CD4-positive, alpha-beta T cell (primary cell): Measurements from ENCODE around the gene ZNF610. TPM values are rescaled to one million over a fixed set of nuclear protein-coding genes. Genes with fewer than 3 reads are reported as not detected.
"Not testable (repeated sequence)": the region's sequence is repeated elsewhere in the genome, so short reads cannot be mapped to it uniquely, and the experiment has no call there.

ENCODE experiments used
- ATAC-seq: fragments of 200-7000 bp; cut with Tn5 transposase; one replicate; pipeline ENCODE4 v1.10.0; 2022; ENCODE audit warnings: mild to moderate bottlenecking; ENCODE audit not compliant: poor library complexity
- CTCF ChIA-PET: fragments of 350-600 bp; sonication (Branson Sonifier 250); formaldehyde crosslinking; loops from one replicate; lab custom pipeline; 2021; ENCODE audit warnings: antibody characterized with exemption, inconsistent platforms; lab: Charles Lee
- POLR2A ChIA-PET: fragments of 350-600 bp; sonication (Branson Sonifier 250); formaldehyde crosslinking; loops from one replicate; lab custom pipeline; 2021; ENCODE audit warnings: antibody characterized with exemption, inconsistent platforms; lab: Charles Lee
- DNase-seq, 14 experiments: peaks; one replicate each; pipeline ENCODE4 v3.0.0-alpha.2; 2013 to 2020; ENCODE audit warnings: mixed read lengths in 2 of 14
- H3K27ac ChIP-seq, 2 donors: one replicate each; pipeline versions ENCODE4 v1.5.1 to v1.7.0; 2013; ENCODE audit warnings: low read length in 2 of 2, low read depth in 1 of 2, mild to moderate bottlenecking in 1 of 2
- H3K27me3 ChIP-seq, 2 experiments: 1 replicate in 1 of 2; 2 replicates in 1 of 2; pipeline versions ENCODE4 v1.6.1 to v1.7.0; 2013; ENCODE audit warnings: low read length in 2 of 2, control low read depth in 1 of 2, mild to moderate bottlenecking in 1 of 2, moderate library complexity in 1 of 2; ENCODE audit not compliant: insufficient read depth in 2 of 2, control insufficient read depth in 1 of 2
- H3K36me3 ChIP-seq: one replicate; pipeline ENCODE4 v1.6.1; 2013; ENCODE audit warnings: low read length, control low read depth; ENCODE audit not compliant: insufficient read depth
- H3K4me1 ChIP-seq: one replicate; pipeline ENCODE4 v1.6.1; 2013; ENCODE audit warnings: low read length, control low read depth; ENCODE audit not compliant: insufficient read depth
- H3K4me3 ChIP-seq: one replicate; pipeline ENCODE4 v1.5.1; 2013; ENCODE audit warnings: mild to moderate bottlenecking, low read length, moderate library complexity
- H3K9me3 ChIP-seq, 2 experiments: 1 replicate in 1 of 2; 2 replicates in 1 of 2; pipeline versions ENCODE4 v1.6.1 to v1.7.0; 2013; ENCODE audit warnings: low read length in 2 of 2, mild to moderate bottlenecking in 2 of 2, control low read depth in 1 of 2, moderate library complexity in 1 of 2; ENCODE audit not compliant: control insufficient read depth in 1 of 2, insufficient read depth in 1 of 2
- H3K27ac Mint-ChIP-seq: one replicate; pipeline ENCODE4 v1.8.0; 2020; ENCODE audit warnings: mixed read lengths
- H3K27me3 Mint-ChIP-seq: one replicate; pipeline ENCODE4 v1.8.0; 2021; ENCODE audit warnings: mixed read lengths
- H3K36me3 Mint-ChIP-seq: one replicate; pipeline ENCODE4 v1.8.0; 2021; ENCODE audit warnings: low read depth, mixed read lengths
- H3K4me1 Mint-ChIP-seq: one replicate; pipeline ENCODE4 v1.8.0; 2021; ENCODE audit warnings: low read depth, mixed read lengths
- H3K4me3 Mint-ChIP-seq: one replicate; pipeline ENCODE4 v1.8.0; 2020; ENCODE audit warnings: mild to moderate bottlenecking, mixed read lengths
- H3K9me3 Mint-ChIP-seq: one replicate; pipeline ENCODE4 v1.8.0; 2020; ENCODE audit warnings: mixed read lengths
- intact Hi-C, 2 experiments: fragments of 100-400 bp; cut with DNase I in 1 of 2; cut with micrococcal nuclease in 1 of 2; formaldehyde crosslinking; loops; one replicate each; pipeline versions ENCODE4 v1.15.1 to v1.9.0; 2023 to 2025; cut with DNase I, micrococcal nuclease
- total RNA-seq, 174 experiments: library from RNA in 2 of 174; stranded (reverse) in 2 of 174; gene quantifications; one replicate each; pipeline ENCODE4 v1.2.3 and lab custom pipeline; 2021 to 2026
- TF ChIP-seq, protein P1 (sequence below): fragments of 200-600 bp; IDR thresholded peaks from one replicate; pipeline ENCODE4 v1.8.0; 2022; ENCODE audit warnings: antibody characterized with exemption, mild to moderate bottlenecking

The ZNF610 gene
- total RNA-seq, 2 experiments from 2014 or later = 0.52 to 0.53 TPM

DNA sequence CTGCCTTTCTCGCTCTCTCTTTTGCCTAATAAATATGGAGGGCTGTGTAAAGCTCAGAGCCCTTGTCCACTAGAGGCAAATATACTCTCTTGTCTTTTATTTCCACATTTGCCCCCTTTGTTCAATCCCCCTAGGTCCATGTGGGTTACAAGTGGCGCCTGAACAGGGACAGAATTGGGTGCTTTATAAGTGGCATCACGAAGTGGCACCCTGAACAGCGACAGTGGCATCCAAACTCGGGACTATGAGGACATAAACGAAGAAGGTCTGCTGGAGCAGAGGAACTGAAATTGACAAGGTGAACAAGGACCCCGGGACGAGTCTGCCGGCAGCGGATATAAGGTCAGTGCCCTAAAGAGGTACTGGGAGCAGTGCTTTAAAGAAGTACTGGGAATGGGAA is 4.3 kb upstream of the ZNF610 start:
- Mint-ChIP-seq H3K27ac (no peak overlapping the region), H3K4me1 (peaks cover 9% of the 10 kb centered on the region), H3K36me3 (peaks cover 61% of the 10 kb centered on the region), H3K4me3 (no peak overlapping the region), H3K27me3 (no peaks in the 10 kb centered on the region), H3K9me3 (peaks cover 9% of the 10 kb centered on the region)
- Histone ChIP-seq H3K27me3 (no peaks in the 10 kb centered on the region), H3K9me3 (peaks cover 70 to 78% of the 10 kb centered on the region in 2 experiments), H3K4me1 (peaks cover 8% of the 10 kb centered on the region), H3K36me3 (no peaks in the 10 kb centered on the region), H3K27ac (no peak overlapping the region), H3K4me3 (no peak overlapping the region)
- POLR2A ChIA-PET = no interaction called here
- ATAC-seq (no peak), DNase-seq (peak in 1 of 14 experiments; percentile 7)
- TF ChIP-seq, protein P1, sequence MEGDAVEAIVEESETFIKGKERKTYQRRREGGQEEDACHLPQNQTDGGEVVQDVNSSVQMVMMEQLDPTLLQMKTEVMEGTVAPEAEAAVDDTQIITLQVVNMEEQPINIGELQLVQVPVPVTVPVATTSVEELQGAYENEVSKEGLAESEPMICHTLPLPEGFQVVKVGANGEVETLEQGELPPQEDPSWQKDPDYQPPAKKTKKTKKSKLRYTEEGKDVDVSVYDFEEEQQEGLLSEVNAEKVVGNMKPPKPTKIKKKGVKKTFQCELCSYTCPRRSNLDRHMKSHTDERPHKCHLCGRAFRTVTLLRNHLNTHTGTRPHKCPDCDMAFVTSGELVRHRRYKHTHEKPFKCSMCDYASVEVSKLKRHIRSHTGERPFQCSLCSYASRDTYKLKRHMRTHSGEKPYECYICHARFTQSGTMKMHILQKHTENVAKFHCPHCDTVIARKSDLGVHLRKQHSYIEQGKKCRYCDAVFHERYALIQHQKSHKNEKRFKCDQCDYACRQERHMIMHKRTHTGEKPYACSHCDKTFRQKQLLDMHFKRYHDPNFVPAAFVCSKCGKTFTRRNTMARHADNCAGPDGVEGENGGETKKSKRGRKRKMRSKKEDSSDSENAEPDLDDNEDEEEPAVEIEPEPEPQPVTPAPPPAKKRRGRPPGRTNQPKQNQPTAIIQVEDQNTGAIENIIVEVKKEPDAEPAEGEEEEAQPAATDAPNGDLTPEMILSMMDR = no peak
- CTCF ChIA-PET = no interaction called here
- intact Hi-C loops = no loop called here

DNA sequence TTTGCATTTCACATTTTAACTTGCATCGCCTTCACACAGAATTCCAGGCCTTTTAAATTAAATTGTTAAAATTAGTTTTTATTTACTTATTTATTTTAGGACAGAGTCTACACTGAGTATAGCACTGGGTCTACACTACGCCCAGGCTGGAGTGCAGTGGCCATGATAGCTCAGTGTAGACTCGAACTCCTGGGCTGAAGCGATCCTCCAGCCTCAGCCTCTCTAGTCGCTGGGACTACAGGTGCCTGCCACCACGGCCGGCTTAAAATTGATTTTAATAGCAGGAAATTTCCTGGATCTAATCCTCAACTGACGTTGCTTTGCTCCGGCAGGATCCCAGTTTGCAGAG is 301 bp upstream of the ZNF610 start:
- DNase-seq (no peak), ATAC-seq (no peak)
- Mint-ChIP-seq H3K4me1 (peaks cover 17% of the 10 kb centered on the region), H3K4me3 (peak overlapping the region; percentile 94), H3K27me3 (no peaks in the 10 kb centered on the region), H3K27ac (peak overlapping the region; percentile 94), H3K9me3 (peaks cover 11% of the 10 kb centered on the region), H3K36me3 (peaks cover 63% of the 10 kb centered on the region)
- H3K27ac ChIP-seq = peak overlapping the region; percentile 69 to 79
- intact Hi-C loops = loop anchor here in 1 of 2 experiments (5.0 kb wide), 3 partner anchors 37 to 192 kb away; partner anchors contain the start of genes ZNF480 and ZNF808
- H3K9me3 ChIP-seq = peaks cover 32 to 72% of the 10 kb centered on the region in 2 experiments
- ChIA-PET POLR2A (interaction anchor here (1.0 to 2.0 kb wide), 4 partner anchors 34 to 146 kb away, joined by 3 to 8 read pairs (median 4); partner anchors contain the start of genes PPP2R1A, ZNF528, ZNF578 and ZNF880), CTCF (no interaction called here)
- TF ChIP-seq, protein P1 = no peak
- peaks cover 2% of the 10 kb centered on the region for H3K36me3 ChIP-seq
- peak overlapping the region; percentile 84 for H3K4me3 ChIP-seq
- peaks cover 13% of the 10 kb centered on the region for H3K4me1 ChIP-seq
- no peaks in the 10 kb centered on the region for H3K27me3 ChIP-seq

DNA sequence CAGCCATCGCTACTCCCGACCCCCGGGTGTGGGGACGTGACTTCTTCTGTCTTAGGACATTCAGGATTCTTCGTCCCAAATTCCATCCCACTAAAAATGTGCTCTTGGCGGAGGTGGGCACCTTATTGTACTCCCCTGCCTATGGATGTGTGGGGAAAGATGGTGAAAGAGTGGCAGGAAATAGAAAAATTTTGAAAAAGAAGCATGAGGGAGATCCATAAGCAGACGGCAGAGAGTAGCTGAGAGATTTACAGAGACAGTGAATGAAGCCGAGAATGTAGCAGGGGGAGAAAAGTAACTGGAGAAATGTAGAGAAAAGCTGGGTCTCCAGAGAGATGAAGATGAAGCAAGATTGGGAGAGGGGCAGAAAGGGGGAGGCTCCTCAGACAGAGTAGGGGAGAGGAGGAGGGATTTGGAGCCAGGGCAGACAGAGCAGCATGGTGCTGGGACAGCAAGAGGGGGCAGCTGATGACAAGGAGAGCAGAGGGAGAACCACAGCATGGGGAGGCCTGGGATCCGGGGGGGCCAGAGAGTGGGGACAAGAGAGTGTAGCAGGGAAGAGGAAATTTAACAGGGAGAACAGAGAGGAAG is 843 bp downstream of the ZNF610 start:
- peaks cover 53% of the 10 kb centered on the region for H3K36me3 Mint-ChIP-seq
- intact Hi-C loops = loop anchor here in 1 of 2 experiments (5.0 kb wide), 3 partner anchors 35 to 190 kb away; partner anchors contain the start of genes ZNF480 and ZNF808
- peaks cover 2% of the 10 kb centered on the region for H3K36me3 ChIP-seq
- H3K27me3 Mint-ChIP-seq = no peaks in the 10 kb centered on the region
- peaks cover 17% of the 10 kb centered on the region for H3K4me1 Mint-ChIP-seq
- H3K9me3 ChIP-seq = peaks cover 20 to 62% of the 10 kb centered on the region in 2 experiments
- no peaks in the 10 kb centered on the region for H3K27me3 ChIP-seq
- ChIA-PET POLR2A (interaction anchor here (0.6 to 2.0 kb wide), 6 partner anchors 14 to 288 kb away, joined by 3 to 8 read pairs (median 4); partner anchors contain the start of genes PPP2R1A, ZNF528, ZNF578 and ZNF880), CTCF (interaction anchor here (0.6 kb wide), 1 partner anchor 42 kb away, joined by 5 read pairs; no protein-coding TSS in a partner anchor)
- TF ChIP-seq, protein P1 = no peak
- H3K4me1 ChIP-seq = peaks cover 13% of the 10 kb centered on the region
- H3K9me3 Mint-ChIP-seq = peaks cover 9% of the 10 kb centered on the region
- no peak for ATAC-seq
- H3K27ac Mint-ChIP-seq = peak overlapping the region; percentile 94
- peak overlapping the region; percentile 94 for H3K4me3 Mint-ChIP-seq
- H3K27ac ChIP-seq = peak overlapping the region in 1 of 2 donors; percentile 69
- DNase-seq = no peak
- H3K4me3 ChIP-seq = peak overlapping the region; percentile 84

DNA sequence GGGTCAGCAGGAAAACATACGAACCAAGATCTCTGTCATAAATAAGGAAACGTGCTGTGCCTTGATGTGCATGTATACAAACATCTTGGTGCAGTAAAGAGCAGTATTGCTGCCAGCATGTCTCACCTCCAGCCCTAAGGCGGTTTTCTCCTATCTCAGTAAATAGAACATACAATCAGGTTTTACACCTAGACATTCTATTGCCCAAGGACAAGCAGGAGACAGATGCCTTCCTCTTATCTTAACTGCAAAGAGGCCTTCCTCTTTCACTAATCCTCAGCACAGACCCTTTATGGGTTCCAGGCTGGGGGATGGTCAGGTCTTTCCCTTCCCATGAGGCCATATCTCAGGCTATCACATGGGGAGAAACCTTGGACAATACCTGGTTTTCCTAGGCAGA is 3.0 kb downstream of the ZNF610 start:
- POLR2A ChIA-PET, H3K9me3 Mint-ChIP-seq, H3K27ac ChIP-seq, H3K4me3 ChIP-seq, H3K27ac Mint-ChIP-seq, DNase-seq, CTCF ChIA-PET, H3K27me3 Mint-ChIP-seq, H3K36me3 ChIP-seq, H3K27me3 ChIP-seq, ATAC-seq: not testable (repeated sequence)
- peaks cover 21% of the 10 kb centered on the region for H3K4me1 Mint-ChIP-seq
- peak overlapping the region; percentile 55 for H3K4me3 Mint-ChIP-seq
- H3K36me3 Mint-ChIP-seq = peaks cover 40% of the 10 kb centered on the region
- intact Hi-C loops = loop anchor here in 1 of 2 experiments (5.0 kb wide), 3 partner anchors 33 to 188 kb away; partner anchors contain the start of genes ZNF480 and ZNF808
- Histone ChIP-seq H3K4me1 (peaks cover 13% of the 10 kb centered on the region), H3K9me3 (peaks cover 0 to 59% of the 10 kb centered on the region in 2 experiments)
